Activated CD4-positive, alpha-beta T cell treated with anti-CD3 and anti-CD28 coated beads for 48 hours (primary cell): Measurements from ENCODE around the gene TRHDE.
"Not testable (repeated sequence)": the region's sequence is repeated elsewhere in the genome, so short reads cannot be mapped to it uniquely, and the experiment has no call there.

Experiments used
- DNase-seq: peaks from one replicate; pipeline ENCODE4 v3.0.0-alpha.2; 2020

The TRHDE gene

GRCh38 chr12:72453550-72453949 lies 181.4 kb downstream of the TRHDE start:
- DNase-seq: no peak

- DNase-seq: no peak
Observed at GRCh38 chr12:72464471-72464870, 192.3 kb downstream of the TRHDE start.

DNA sequence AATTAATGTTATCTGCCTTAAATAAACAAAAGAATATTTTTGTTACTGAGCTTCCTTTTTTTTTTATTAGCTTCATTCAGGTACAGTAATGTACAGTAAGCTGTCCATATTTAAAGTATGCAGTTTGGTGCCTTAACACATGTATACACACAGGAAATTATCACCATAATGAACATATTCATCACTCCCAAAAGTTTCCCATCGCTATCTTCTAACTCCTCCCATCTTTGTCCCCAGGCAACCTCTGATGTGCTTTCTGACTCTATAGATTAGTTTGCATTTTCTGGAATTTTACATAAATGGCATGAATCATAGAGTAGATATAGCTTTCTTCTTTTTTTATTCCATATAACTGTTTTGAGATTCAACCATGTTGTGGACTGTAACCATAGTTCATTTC lies 193.0 kb downstream of the TRHDE start:
- DNase-seq: no peak

DNA sequence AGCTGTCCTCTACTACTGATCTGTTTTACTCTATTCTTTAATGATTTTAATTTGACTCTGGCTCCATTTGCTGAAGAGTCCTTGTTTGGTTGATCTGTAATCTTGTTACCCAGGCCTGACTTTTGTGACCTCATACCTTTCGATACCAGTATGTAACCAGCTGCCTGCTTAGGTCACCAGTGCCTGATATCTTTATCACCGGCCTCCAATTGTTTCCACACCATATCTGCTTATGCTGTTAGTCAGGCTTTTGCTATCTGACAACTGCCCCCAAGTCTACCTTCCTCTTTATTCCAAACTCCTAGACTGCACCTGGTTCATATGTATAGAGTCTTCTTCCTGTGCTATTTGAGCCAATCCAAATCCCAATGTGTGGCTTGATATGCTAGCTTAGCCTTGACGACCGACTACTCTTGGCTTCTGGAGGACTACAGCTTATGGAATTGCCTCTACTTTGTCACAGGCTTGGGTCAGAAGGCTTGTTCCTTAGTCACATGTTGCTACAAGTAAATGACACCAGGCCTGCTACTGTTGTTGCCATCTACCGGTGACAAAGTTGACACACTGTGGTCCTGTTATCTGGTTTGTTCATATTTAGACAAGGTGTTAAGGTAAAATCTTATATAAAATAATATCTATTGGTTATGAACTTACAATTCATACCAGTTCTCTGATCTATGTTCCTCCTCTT lies 193.9 kb downstream of the TRHDE start:
- DNase-seq: no peak

- DNase-seq: no peak
Observed at GRCh38 chr12:72467985-72468384, 195.8 kb downstream of the TRHDE start.

GRCh38 chr12:72468505-72468904 lies 196.3 kb downstream of the TRHDE start:
- DNase-seq: no peak

- no peak for DNase-seq
Observed at GRCh38 chr12:72471806-72472205, 199.6 kb downstream of the TRHDE start.

DNA sequence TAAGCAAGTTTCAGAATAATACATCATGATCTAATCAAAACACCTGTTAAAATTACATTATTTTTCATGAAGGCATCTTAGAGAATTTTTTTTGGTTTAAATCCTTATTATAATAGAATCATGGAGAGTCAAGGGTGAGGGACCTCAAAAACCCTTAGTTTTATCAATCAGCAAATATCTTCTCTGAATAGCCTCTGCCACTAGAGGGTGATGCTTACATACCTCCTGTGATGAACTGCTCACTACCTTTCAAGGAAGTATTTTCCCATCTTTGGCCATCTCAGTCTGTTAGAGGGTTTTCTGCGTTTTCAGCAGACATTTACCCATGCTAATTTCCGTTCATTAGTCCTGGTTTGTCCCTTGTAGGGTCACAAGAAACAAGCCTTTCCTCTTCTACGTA lies 200.2 kb downstream of the TRHDE start:
- DNase-seq: no peak

GRCh38 chr12:72476301-72476700 lies 204.1 kb downstream of the TRHDE start:
- no peak for DNase-seq

GRCh38 chr12:72485017-72485701 lies 213.0 kb downstream of the TRHDE start:
- no peak for DNase-seq

DNA sequence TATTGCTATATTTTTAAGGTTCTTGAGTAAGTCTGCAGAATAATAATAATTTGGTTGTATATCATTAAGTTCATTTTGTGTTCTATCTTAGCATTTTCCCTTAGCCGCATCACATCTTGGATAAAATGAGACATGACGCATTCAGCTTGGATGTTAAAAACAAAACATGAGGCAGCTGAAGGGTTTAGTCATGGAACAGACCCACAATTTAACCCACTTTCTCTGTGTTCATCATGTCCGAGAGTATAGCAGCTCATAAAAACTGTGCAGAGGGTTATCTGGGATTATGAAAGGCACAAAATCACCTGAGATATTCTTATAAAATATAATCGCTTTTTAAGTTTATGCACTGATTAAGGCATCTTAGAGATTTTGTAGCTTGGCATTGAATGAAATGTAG lies 219.3 kb downstream of the TRHDE start:
- no peak for DNase-seq

- no peak for DNase-seq
Observed at GRCh38 chr12:72493407-72493806, 221.2 kb downstream of the TRHDE start.

DNA sequence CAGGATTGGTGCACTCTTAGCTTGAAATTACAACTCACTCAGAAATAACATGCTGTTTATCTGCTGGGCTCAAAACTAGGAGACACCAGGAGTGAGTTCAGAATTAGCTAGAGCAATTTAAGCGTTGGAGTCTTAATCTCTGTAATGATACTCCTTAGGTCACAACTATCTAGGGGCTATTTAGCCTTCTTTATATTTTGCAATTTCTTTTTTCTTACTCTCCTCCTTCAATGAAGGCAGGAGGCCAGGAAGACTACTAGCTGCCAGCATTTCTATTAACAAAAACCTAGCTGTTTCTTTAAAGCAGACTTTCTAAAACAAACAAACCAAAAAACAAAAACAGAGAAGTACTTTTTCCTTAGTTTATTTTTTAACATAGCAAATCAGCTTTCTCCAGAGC lies 226.2 kb downstream of the TRHDE start:
- DNase-seq: no peak

DNA sequence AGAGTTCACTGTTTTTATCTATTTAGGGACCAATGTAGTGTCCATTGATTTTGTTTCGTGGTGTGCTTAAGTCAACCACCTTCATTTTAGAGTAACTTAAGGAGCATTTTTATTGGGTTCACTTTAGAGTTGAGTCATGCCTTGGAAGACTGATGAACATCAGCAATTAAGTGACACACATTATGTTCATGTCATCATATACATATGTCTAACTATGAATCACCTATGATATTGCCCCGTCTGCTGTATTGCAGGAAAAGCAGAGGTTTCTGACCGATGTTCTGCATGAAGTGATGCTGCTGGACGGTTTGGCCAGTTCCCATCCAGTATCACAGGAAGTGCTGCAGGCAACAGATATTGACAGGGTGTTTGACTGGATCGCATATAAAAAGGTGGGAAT lies 227.1 kb downstream of the TRHDE start:
- DNase-seq: no peak

DNA sequence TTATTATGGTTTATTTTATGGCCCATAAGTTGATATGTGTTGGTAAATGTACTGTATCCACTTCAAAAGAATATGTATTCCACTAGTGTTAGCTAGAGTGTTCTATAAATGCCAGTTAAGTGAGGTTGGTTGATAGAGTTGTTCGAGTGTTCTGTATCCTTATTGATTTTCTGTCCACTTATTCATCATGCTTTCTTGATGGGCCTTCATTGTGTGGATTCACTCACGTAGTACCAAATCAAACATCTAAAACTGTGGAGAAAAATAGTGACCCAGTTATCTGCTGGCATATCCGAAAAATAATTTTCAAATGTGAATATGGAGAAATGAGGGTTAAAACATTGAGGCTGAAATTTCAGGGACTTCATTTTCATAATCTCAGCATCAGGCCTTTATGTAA lies 230.4 kb downstream of the TRHDE start:
- no peak for DNase-seq

- DNase-seq: no peak
Observed at GRCh38 chr12:72505227-72505626, 233.1 kb downstream of the TRHDE start.

GRCh38 chr12:72509891-72510290 lies 237.7 kb downstream of the TRHDE start:
- DNase-seq: no peak

DNA sequence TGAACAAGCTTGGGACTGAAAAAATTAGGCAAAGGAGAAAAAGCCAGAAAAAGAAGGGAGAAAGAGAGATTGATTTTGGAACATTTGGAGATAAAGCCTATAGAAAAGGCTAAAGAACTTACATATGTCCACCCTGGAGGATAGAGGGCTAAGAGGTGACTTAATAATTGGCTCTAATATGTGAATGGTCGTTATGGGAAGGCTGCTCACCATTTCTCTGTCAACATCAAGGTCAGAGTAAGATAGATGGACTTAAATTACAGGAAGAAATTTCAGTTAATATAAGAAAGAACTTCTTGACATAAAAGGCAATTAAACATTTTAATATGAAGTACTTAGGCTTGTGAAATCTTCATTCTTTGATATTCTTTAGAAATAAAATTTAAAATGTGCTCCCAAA lies 238.6 kb downstream of the TRHDE start:
- no peak for DNase-seq

GRCh38 chr12:72511498-72511897 lies 239.3 kb downstream of the TRHDE start:
- DNase-seq: no peak

DNA sequence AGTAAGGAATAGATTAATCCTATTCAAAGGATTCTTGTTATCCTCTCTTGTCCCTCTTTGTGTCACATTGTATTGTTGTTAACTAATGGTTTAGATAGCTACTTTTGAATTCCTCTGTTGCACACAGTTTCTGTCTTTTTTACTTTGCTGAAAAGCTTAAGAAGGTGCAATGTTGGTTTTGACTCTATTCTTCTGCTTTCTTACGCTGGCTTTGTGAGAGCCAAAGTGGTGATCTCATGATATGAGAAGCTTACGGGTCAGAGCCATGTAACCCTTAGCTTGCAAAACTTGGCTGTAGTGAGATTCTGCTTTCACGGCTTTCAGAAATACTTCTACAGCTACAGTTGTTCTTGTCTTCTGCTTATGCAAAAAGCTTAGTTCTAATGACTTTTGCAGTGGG lies 239.7 kb downstream of the TRHDE start:
- no peak for DNase-seq

- DNase-seq: not testable (repeated sequence)
Observed at GRCh38 chr12:72520044-72520678, 248.0 kb downstream of the TRHDE start.

GRCh38 chr12:72521326-72521725 lies 249.2 kb downstream of the TRHDE start:
- DNase-seq: no peak

DNA sequence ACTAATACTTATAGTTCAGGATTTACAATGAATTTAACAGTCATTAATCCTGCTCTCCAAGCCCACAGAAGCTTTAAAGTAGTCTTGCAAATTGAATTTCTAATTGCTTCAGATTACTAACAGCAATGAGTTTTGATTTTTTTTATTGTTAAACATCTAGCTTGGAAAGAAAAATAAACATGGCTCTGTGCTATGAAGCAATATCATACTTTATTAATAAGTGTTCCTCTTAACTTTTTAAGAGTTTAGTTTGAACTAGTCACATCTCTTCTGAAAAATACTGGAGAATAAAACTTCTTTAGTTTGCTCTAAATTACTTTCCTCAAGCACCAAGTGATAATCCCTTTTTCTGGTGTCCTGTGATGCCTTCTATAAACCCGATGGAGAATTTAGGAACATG lies 250.2 kb downstream of the TRHDE start:
- no peak for DNase-seq

GRCh38 chr12:72523754-72524153 lies 251.6 kb downstream of the TRHDE start:
- DNase-seq: no peak
